Psoas muscle (tissue), 8 donors: ENCODE results near the gene CFDP1. TPM values are rescaled to one million over a fixed set of nuclear protein-coding genes. Genes with fewer than 3 reads are reported as not detected.

Experiments used
- ATAC-seq, 4 donors: fragments of 200-7000 bp; cut with Tn5 transposase; one replicate each; pipeline ENCODE4 v1.9.1; 2020; ENCODE audit warnings: moderate library complexity in 3 of 4, mild to moderate bottlenecking in 2 of 4
- DNase-seq, 2 donors: peaks; one replicate each; pipeline ENCODE4 v3.0.0-alpha.2; 2020
- H3K27ac ChIP-seq: fragments of 200-600 bp; one replicate; pipeline ENCODE4 v1.8.0; 2022
- H3K27me3 ChIP-seq, 3 donors: fragments of 200-600 bp in 1 of 3; one replicate each; pipeline versions ENCODE4 v1.6.1 to v1.8.0; 2013 to 2022; ENCODE audit warnings: low read length in 2 of 3, mild to moderate bottlenecking in 2 of 3, moderate library complexity in 1 of 3; ENCODE audit not compliant: insufficient read depth in 3 of 3
- H3K36me3 ChIP-seq, 2 donors: fragments of 200-600 bp in 1 of 2; one replicate each; pipeline versions ENCODE4 v1.6.1 to v1.8.0; 2013 to 2022; ENCODE audit warnings: low read depth in 1 of 2, mild to moderate bottlenecking in 1 of 2, moderate library complexity in 1 of 2; ENCODE audit not compliant: insufficient read depth in 1 of 2
- H3K4me1 ChIP-seq: fragments of 200-600 bp; one replicate; pipeline ENCODE4 v1.8.0; 2022
- H3K4me3 ChIP-seq: fragments of 200-600 bp; one replicate; pipeline ENCODE4 v1.8.0; 2022; ENCODE audit warnings: mild to moderate bottlenecking
- H3K9me3 ChIP-seq: fragments of 200-600 bp; one replicate; pipeline ENCODE4 v1.8.0; 2022
- CTCF ChIP-seq: fragments of 200-600 bp; IDR thresholded peaks from one replicate; pipeline ENCODE4 v1.8.0; 2022; ENCODE audit warnings: antibody characterized with exemption
- WGBS, 3 donors: extraction: QIAGEN DNeasy Blood & Tissue Kit; methylation state at CpG; one replicate each; pipeline versions ENCODE4 v1.1.6 to v1.1.7; 2013; 5-methylcytosine and 5-hydroxymethylcytosine counted together
- intact Hi-C, 2 donors: fragments of 100-400 bp; cut with DNase I; formaldehyde crosslinking; loops; one replicate each; pipeline versions ENCODE4 v1.11.0 to v1.14.2; 2022
- polyA plus RNA-seq, 3 donors: library from polyadenylated mRNA; stranded (reverse); fragments of 200-250 nt; gene quantifications; one replicate each; pipeline ENCODE4 v1.2.3, GENCODE V29; 2013
- total RNA-seq, 4 donors: library from RNA; stranded (reverse); fragmentation: NEBNext Ultra II Directional in 2 of 4; extraction: Animal tissue kit (Norgen Biotek cat#: 25700) in 2 of 4; gene quantifications; one replicate each; pipeline versions ENCODE4 v1.2.1 to v1.2.4, GENCODE V29; 2021 to 2023
- donor health status: healthy with polysubstance abuse.
- donor health status: DM: no; HTN: no; CAD: no; lungs with moderate emphysema.
- donor health status: Bipolar disorder and iron deficiency.
- donor health status: healthy.
- donor health status: DM: yes; HTN: yes; CAD: no.
- donor health status: DM: no; HTN: no; CAD: no.
- donor health status: DM: no; HTN: no; CAD: no.
- donor health status: DM: yes; HTN: yes; CAD: no.

CFDP1 gene
- total and polyA plus RNA-seq, 7 donors = 16.6 to 78.2 (median 21.9) TPM

GRCh38 chr16:75421820-75422126, 11.5 kb downstream of the CFDP1 start:
- no peak for TF ChIP-seq CTCF
- 84 to 97% (median 90%) methylated on average over 1 of the region's 1 CpG for WGBS, 3 donors
- no peak overlapping the region for H3K27ac ChIP-seq

GRCh38 chr16:75420987-75421819, 12.1 kb downstream of the CFDP1 start:
- H3K4me3 ChIP-seq = no peak overlapping the region
- H3K4me1 ChIP-seq = peaks cover 5% of the 10 kb centered on the region
- no peak for TF ChIP-seq CTCF
- DNase-seq (peak; percentile 66 to 80), ATAC-seq (peak in 1 of 4 donors; percentile 49)
- H3K27ac ChIP-seq = no peak overlapping the region
- no peaks in the 10 kb centered on the region for H3K9me3 ChIP-seq
- intact Hi-C loops = no loop called here
- 53 to 58% (median 58%) methylated on average over 8 of the region's 8 CpGs for WGBS, 3 donors
- no peaks in the 10 kb centered on the region for H3K36me3 ChIP-seq
- no peaks in the 10 kb centered on the region for H3K27me3 ChIP-seq

More at GRCh38 chr16:75421820-75422126, 11.5 kb downstream of the CFDP1 start:
- intact Hi-C loops = no loop called here
- Histone ChIP-seq H3K27me3 (no peaks in the 10 kb centered on the region), H3K36me3 (no peaks in the 10 kb centered on the region), H3K4me3 (no peak overlapping the region), H3K9me3 (no peaks in the 10 kb centered on the region), H3K4me1 (peaks cover 5% of the 10 kb centered on the region)
- ATAC-seq (no peak), DNase-seq (no peak)

GRCh38 chr16:75416904-75417565, 16.3 kb downstream of the CFDP1 start:
- intact Hi-C loops = no loop called here
- Histone ChIP-seq H3K4me3 (no peak overlapping the region), H3K27ac (no peak overlapping the region), H3K36me3 (peaks cover 5 to 21% of the 10 kb centered on the region in 2 donors), H3K9me3 (no peaks in the 10 kb centered on the region), H3K27me3 (no peaks in the 10 kb centered on the region), H3K4me1 (peaks cover 5% of the 10 kb centered on the region)
- 48 to 99% (median 50%) methylated on average over 2 of the region's 2 CpGs for WGBS, 3 donors
- no peak for TF ChIP-seq CTCF
- DNase-seq (no peak), ATAC-seq (no peak)

GRCh38 chr16:75415169-75415905, 18.0 kb downstream of the CFDP1 start:
- H3K9me3 ChIP-seq = no peaks in the 10 kb centered on the region
- 83 to 86% (median 85%) methylated on average over 4 of the region's 4 CpGs for WGBS, 3 donors
- H3K36me3 ChIP-seq = peaks cover 6 to 35% of the 10 kb centered on the region in 2 donors
- no peak overlapping the region for H3K4me3 ChIP-seq
- DNase-seq (no peak), ATAC-seq (no peak)
- intact Hi-C loops = no loop called here
- H3K27ac ChIP-seq = no peak overlapping the region
- no peak for TF ChIP-seq CTCF
- H3K4me1 ChIP-seq = peaks cover 5% of the 10 kb centered on the region
- no peaks in the 10 kb centered on the region for H3K27me3 ChIP-seq
